Measurements from ENCODE around the gene POU2AF2.
"Not testable (repeated sequence)": the region's sequence is repeated elsewhere in the genome, so short reads cannot be mapped to it uniquely, and the experiment has no call there.

POU2AF2 gene

DNA sequence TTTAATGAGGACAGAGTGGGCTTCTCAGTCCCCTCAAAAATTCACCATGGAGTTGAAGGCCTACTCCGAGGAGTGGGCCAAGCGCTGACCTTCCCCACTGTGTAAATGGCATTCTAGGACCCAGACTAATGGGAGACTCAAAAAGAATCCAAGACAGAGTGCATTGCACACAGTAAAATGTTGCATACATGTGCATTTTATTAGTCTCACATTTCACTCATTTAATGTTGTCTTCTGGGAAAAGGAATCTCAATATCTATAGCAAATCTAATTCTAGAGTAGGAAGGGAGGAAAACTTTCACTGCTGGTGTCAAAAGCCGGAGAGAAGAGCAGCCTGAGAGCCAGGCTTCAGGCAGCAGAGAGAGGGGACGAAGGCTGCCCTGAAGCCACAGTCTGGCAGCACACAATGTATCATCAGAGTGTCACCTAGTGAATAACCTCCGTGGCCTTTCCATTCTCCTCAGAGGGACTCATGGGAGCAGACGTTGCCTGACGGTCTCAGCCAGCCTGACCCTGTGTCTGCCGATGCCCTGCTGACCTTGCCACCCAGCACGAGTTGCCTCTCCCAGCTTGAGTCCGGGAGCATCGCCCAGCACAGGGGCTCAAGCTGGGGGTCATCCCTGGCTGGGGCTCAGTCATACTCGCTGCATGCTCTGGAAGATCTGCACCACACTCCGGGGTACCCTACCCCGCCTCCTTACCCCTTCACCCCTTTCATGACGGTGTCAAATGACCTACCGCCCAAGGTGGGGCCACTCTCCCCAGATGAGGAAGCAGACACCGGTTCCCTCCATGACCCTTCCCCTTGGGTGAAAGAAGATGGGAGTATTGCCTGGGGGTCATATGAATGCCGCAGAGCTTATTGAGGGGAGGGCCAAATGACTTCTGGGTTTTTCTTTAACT lies 39.9 kb downstream of the POU2AF2 start:
- DNase-seq (ENCODE audit: extremely low spot score) = no peak
- TF ChIP-seq, protein P1, sequence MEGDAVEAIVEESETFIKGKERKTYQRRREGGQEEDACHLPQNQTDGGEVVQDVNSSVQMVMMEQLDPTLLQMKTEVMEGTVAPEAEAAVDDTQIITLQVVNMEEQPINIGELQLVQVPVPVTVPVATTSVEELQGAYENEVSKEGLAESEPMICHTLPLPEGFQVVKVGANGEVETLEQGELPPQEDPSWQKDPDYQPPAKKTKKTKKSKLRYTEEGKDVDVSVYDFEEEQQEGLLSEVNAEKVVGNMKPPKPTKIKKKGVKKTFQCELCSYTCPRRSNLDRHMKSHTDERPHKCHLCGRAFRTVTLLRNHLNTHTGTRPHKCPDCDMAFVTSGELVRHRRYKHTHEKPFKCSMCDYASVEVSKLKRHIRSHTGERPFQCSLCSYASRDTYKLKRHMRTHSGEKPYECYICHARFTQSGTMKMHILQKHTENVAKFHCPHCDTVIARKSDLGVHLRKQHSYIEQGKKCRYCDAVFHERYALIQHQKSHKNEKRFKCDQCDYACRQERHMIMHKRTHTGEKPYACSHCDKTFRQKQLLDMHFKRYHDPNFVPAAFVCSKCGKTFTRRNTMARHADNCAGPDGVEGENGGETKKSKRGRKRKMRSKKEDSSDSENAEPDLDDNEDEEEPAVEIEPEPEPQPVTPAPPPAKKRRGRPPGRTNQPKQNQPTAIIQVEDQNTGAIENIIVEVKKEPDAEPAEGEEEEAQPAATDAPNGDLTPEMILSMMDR (IDR thresholded peaks at IDR 0.05; ENCODE audit: control extremely low read depth, extremely low read depth, low read depth, missing control alignments) = no peak
- ChIA-PET POLR2A (no interaction called here), CTCF (interaction anchor here (1.3 to 15.6 kb wide), 7 partner anchors 11 to 170 kb away, joined by 3 to 386 read pairs (median 6); no protein-coding TSS in a partner anchor)

- no peak for DNase-seq (ENCODE audit: extremely low spot score)
- TF ChIP-seq, protein P1 (IDR thresholded peaks at IDR 0.05; ENCODE audit: control extremely low read depth, extremely low read depth, low read depth, missing control alignments) = no peak
- ChIA-PET POLR2A (no interaction called here), CTCF (interaction anchor here (0.7 to 2.1 kb wide), 3 partner anchors 9 to 155 kb away, joined by 3 to 10 read pairs (median 5); no protein-coding TSS in a partner anchor)
Observed at GRCh38 chr11:111291764-111292163, 46.2 kb downstream of the POU2AF2 start.

DNA sequence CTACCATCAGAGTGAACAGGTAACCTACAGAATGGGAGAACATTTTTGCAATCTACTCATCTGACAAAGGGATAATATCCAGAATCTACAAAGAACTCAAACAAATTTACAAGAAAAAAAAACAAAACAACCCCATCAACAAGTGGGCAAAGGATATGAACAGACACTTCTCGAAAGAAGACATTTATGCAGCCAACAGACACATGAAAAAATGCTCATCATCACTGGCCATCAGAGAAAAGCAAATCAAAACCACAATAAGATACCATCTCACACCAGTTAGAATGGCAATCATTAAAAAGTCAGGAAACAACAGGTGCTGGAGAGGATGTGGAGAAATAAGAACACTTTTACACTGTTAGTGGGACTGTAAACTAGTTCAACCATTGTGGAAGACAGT lies 46.9 kb downstream of the POU2AF2 start:
- CTCF ChIA-PET = interaction anchor here (0.7 kb wide), 1 partner anchor 130 kb away, joined by 3 read pairs; no protein-coding TSS in a partner anchor
- POLR2A ChIA-PET; DNase-seq (ENCODE audit: extremely low spot score): not testable (repeated sequence)

DNA sequence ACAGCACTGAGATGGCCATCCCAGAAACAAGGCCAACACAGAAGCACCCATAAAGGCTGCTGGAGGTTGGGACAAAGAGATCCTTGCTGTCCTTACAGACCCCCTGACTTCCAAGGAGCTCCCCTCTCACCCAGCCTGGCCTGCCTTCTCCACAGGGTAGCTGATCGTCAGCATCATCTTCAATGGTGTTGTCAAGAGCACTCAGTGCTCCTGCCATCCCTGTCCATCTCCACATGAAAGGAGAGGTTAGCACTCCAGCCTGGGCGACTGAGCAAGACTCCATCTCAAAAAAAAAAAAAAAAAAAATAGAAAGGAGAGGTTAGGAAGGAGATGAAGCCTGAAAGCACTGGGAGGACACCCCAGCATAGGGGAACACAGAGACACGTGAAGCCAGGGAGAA lies 50.7 kb downstream of the POU2AF2 start:
- POLR2A ChIA-PET = no interaction called here

DNA sequence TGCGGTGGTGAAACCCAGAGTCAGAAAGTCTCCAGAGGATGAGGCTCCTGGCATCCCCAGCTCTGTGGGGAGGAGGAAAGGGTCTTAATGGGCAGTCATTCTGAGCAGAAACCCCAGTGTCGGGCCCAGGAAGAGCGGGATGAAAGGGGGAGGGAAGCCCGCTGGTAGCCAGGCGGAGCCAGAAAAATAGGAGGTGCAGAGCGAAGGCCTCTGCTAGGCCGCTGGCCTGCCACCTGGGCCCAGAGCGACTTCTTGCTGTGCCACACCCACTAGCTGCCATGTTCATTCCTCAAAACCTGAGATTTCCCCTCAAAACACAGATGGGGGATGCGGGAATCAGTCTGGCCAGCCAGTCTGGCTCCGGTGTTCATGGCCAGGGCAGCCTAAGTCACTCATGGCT lies 52.2 kb downstream of the POU2AF2 start:
- TF ChIP-seq, protein P1 (IDR thresholded peaks at IDR 0.05; ENCODE audit: control extremely low read depth, extremely low read depth, low read depth, missing control alignments) = no peak
- POLR2A ChIA-PET = no interaction called here
- no peak for DNase-seq (ENCODE audit: extremely low spot score)
- CTCF ChIA-PET = interaction anchor here (1.2 to 5.2 kb wide), 6 partner anchors 11 to 150 kb away, joined by 4 to 39 read pairs (median 10); no protein-coding TSS in a partner anchor

More for the DNA sequence above, 50.7 kb downstream of the POU2AF2 start:
- DNase-seq (ENCODE audit: extremely low spot score) = no peak
- CTCF ChIA-PET = interaction anchor here (1.1 to 5.2 kb wide), 6 partner anchors 12 to 150 kb away, joined by 3 to 39 read pairs (median 6); no protein-coding TSS in a partner anchor
- TF ChIP-seq, protein P1 (IDR thresholded peaks at IDR 0.05; ENCODE audit: control extremely low read depth, extremely low read depth, low read depth, missing control alignments) = no peak

DNA sequence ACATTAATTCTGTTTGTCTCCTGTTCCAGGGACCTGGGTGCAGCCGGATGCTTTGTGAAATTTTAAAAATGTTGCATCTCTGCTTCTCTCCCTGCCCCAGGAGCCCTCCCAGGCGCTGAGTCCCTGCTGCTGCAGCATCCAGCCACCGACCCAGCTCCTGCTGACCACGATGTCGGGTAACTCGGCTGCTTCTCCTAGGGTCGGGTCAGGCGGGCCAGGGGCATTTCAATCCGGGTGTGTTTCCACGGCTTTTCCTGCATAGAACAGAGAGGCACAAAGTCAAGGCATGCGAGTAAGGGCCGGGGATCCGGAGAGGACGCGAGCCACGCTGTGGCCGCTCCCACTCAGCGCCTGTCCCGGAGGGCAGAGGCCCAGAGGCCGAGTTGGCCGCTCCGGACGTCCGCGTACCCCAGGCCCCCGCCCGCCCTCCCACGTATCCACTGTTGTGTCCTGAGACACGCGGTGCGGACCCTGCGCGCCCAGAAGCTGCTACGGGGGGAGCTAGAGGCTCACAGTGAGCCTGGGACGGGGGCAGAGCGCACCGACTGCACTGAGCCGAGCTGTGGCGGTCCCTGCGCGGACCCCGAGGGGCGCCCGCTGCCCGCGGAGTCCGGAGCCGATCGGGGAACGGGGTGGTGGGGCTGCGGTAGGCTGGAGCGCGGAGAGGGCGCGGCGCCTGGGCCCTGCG lies 53.0 kb downstream of the POU2AF2 start, which contains the start of gene POU2AF3:
POU2AF3 (plus strand) TSS at position 134 of the 688 bp plus-strand sequence; CDS start at position 170, 36 bp downstream.
- CTCF ChIA-PET = interaction anchor here (1.1 to 5.2 kb wide), 8 partner anchors 8 to 152 kb away, joined by 4 to 39 read pairs (median 4); no protein-coding TSS in a partner anchor
- TF ChIP-seq, protein P1 (IDR thresholded peaks at IDR 0.05; ENCODE audit: control extremely low read depth, extremely low read depth, low read depth, missing control alignments) = no peak
- POLR2A ChIA-PET = no interaction called here
- DNase-seq (ENCODE audit: extremely low spot score) = peak; percentile 34

Measured in GM10248 (cell line).